ENCODE data around the gene MAP3K9. TPM values are rescaled to one million over a fixed set of nuclear protein-coding genes. Genes with fewer than 3 reads are reported as not detected.

MAP3K9 gene
- under 0.01 TPM in 2 replicates for total RNA-seq

DNA sequence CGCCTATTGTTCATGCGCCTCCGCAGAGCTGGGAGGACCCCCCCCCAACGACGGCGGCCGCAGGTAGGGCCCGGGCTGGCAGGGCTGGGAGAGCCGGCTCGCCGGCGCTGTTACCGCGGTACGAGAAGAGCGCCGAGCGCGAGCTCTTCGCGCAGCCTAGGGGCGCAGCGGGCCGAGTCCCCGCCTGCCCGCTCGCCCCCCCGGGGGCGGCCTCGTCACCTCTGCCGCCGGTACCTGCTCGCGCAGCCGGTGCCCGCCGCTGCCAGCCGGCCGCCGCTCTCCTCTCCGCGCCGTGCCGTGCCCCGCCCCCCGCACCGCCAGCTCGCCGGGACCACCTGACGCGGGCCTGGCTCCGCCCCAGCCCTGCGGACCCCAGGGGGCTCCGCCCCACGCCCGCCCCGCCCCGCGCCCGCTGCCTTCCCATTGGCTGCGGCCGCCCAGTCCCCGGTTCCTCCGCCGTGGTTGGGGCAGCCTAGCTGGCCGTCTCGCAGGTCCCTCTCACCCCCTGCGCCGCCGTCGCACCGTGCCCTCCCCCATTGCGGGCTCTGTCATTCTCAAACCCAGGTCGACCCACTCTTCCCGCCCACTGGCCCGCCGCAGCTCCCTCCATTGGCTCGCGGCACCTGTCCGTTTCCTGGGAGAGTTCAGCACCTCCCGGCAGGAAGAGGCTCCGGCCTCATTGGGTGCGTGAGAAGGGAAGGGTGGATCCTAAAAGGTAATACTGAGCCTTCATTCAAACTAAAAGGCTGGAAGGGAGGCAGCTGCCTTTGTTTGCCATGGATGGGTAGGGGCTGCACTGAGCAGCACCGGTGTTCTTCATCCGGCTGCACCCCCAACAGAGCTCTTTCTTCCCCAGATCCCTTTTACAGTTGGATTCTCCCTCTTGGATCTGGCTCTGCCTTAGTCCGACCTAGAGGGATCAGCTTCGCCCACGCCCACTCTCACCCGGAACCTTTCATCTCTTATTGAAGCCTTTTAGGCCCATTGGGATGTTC is at the start of gene MAP3K9:
MAP3K9 (minus strand) TSS at position 289 of the 995 bp plus-strand sequence. CDS start 342 bp downstream, outside the sequence.

Other genes starting within 250 kb of the MAP3K9 start
- 23.1 and 27.2 TPM in 2 replicates for gene MED6, start 208.9 kb downstream of the MAP3K9 start, total RNA-seq
- gene TTC9, start 167.6 kb downstream of the MAP3K9 start, total RNA-seq = under 0.01 TPM in 1 of 2 replicates, not detected in the other
- gene PCNX1, start 97.9 kb upstream of the MAP3K9 start, total RNA-seq = 32.0 and 41.4 TPM in 2 replicates

Measured in subcutaneous preadipocyte (primary cell).